Smooth muscle cell of the brain vasculature (primary cell): Measurements from ENCODE around the gene C1orf116.

ENCODE experiments used
- DNase-seq: peaks from one replicate; pipeline ENCODE4 v3.0.0-alpha.2; 2012; ENCODE audit warnings: low read depth, low spot score

Gene C1orf116

DNA sequence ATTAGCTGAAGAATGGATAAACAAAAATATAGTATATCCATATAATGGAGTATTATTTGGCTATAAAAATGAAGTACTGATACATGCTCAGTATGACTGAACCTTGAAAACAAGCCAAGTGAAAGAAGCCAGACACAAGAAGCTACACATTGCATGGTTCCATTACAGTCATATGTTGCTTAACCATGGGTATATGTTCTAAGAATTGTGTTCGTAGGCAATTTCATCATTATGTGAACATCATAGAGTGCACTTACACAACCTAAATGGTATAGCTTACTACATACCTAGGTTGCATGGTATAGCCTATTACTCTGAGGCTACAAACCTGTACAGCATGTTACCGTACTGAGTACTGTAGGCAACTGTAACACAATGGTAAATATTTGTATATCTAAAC lies 33.7 kb downstream of the C1orf116 start:
- no peak for DNase-seq

DNA sequence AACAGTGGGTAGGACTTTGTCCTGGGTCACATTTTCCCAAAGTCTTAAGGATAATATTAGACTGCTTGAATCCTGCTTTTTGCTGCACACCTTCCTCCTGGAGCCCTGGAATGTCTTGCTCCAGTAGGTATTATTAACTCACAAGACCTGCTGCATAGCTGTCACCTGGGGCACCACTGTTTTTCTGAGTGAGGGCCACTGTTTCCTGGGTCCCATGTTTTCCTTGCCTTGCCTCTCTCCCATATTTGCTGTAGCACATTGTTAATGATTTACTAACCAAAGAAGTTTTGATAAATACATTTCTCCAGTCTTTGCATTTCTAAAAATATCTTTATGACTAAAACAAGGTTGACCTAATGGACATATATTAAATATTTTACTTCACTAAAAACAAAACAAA lies 39.8 kb downstream of the C1orf116 start:
- DNase-seq = no peak

DNA sequence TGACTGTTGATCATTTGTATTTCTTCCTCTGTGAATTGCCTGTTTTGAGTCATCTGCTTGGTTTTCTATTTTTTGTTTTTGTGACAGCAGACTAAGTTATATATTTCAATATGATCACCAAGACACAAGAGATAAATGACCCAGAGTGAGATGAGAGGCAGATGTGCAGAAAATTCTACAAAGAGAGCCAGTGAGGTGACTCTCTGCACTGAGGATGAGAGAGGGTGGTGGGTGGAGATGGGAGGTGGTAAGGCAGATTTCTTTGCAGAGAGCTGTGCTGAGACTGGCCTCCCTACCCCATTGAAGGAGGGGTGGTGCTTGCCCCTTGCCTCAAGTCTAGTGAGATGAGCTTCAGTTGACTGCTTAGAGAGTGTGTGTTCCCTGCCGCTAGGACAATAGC lies 44.7 kb downstream of the C1orf116 start:
- DNase-seq = no peak

DNA sequence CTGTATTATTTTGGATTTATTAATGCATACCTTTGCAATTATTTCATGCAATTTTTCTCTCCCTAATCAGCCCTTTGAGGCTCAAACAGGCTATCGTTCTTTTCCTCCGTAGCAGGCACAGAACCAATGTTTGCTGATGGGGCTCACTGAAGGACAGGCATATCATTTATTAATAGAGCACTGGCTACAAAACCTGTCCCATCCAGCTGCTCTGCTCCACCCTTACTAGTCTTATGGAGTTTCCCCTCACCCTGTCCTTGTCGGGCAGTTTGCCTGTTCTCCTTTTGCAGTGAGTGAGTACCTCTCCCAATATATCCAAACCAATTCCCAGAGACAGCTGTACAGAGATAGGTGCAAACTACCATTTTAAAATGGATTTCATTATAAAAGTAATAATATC lies 45.7 kb downstream of the C1orf116 start:
- no peak for DNase-seq

DNA sequence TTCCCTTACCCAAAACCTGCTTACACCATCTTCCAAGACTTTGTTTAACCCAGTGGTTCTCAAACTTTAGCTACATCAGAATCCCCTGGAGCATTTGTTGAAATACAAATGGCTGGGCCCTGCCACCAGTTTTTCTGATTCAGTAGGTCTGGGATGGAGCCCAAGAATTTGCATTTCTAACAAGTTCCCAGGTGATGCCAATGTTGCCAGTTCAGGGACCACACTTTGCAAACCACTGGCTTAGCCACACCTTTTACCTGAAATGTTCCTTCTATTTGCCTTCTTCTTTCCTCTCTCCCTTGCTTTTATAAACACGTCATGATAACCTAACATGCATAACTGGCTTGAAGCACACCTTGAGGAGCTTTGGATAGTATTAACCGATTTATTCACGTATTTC lies 46.2 kb downstream of the C1orf116 start:
- DNase-seq = no peak

DNA sequence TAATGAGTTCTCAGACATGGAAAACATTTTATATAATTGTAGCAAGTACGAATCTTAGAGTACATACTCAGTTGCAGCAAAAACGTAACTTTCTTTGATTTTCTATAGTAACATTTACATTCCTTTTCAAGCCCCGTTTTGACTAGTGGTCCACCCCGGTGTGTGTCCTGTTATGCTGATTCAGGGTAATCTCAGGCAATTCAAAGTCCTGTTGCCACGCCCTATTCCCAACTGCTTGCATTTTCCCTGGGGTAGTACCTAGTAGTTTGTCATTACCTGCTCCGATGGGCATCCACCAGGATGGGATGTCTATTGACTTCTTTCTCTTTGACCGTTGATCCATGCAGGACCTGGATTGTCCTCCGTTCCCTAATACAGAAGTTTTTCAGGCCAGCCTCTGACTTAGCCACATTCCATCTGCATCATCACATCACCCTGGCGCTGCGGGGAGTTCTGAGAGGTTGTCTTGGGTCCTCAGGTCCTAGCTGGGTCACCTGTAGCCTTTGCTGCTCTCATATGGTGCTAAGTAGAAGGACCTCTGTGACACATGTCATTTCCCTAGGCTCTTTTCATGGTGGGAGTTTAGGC lies 47.3 kb downstream of the C1orf116 start:
- DNase-seq = no peak

DNA sequence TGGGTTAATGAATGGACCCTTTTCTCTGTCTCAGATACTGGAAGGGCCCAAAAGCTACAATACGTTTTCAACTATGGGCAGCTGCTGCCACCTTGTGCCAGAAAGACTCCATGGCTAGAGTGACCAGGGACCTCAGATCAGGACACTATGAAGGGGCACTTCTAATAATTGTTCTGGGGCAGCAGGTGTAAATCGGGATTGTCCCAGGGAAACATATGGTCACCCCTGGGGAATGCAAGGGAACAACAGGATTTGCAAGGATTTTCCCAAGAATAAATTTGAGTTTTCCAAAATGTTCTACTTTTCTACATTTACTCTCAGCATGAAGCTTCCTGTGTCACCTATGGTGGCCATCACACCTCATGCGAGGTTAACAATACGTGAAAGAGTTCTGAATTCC lies 50.3 kb downstream of the C1orf116 start:
- DNase-seq = no peak

DNA sequence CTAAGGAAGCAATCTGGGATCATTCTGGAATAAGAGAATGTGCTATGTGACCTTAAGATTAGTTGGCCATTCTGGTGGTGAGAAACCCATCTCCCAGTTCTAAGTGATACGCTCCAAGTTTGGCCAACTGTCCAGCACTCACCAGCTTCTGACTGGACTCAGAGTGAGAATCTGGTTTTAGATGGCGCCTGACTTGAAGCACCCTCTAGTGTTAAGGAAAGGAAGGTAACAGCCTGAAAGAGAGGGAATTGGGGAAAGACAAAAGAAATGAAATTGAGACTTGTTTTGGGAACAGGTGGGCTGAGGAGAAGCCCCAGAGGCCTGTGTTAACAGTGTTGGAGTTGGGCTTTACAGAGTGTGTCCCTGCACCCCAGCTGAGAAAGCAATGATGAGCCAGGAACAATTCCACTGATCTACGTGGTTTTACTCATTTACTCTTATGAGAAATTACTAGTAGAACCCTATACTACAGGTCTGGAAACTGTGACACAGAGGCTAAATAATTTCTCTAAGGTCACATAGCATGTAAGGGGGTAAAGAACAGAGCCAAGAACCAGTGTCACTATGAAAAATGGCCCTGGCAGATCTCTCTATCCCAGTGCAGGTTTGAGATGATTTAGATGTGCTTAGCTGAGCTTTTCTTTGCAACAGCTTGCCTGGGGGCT lies 53.0 kb downstream of the C1orf116 start:
- DNase-seq = no peak

DNA sequence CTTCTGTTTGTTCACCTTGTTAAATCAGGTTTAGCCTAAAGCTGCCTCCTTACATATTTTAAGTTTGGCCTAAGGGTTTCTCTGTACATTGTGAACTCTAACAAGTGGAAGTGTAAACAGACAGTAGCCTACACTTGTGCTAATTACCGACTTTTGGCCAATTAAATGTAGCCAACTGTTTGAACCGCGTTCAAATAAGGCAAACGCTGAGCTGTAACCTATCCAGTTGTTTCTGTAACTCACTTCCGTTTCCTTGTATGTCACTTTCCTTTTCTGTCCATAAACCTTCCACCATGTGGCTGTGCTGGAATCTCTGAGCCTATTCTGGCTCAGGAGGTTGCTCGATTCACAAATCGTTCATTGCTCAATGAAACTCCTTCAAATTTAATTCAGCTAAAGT lies 54.3 kb downstream of the C1orf116 start:
- DNase-seq = no peak

DNA sequence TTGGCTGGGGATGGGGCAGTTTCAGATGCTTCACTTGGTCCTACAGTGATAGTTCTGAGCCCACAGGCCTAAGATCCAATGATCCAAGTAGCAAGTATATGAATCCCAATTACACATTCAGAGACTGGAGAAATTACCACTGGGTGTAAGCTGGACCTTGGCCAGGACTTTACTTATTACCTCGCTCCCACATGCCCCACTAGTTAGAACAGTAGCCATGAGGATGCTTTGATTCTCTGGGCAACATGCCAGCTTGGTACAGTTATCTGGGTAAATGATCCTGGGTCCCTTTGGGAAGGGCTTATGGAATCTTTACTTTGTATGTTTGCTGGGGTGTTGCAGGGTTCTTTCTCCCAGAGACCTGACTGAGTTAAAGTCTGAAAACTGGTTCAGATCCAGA lies 57.2 kb downstream of the C1orf116 start:
- DNase-seq = no peak

DNA sequence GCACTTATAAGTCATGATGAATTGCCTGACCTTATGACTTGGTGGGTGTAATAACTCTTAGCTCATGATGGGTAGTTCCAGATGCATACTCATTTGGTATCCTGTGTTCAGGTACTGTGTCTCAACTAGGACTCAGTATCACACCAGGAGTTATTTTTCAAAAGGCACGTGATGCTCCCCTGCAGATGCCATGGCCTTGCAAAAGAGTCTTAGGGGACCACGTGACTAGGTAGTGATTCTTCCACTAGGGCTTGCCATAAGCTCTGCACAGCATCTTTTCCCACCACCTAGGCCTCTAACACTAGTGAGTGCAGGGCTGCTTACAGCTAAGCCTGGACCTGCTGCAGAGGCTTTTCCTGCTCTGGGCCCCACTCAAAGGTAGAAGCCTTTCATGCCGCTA lies 58.4 kb downstream of the C1orf116 start:
- no peak for DNase-seq

DNA sequence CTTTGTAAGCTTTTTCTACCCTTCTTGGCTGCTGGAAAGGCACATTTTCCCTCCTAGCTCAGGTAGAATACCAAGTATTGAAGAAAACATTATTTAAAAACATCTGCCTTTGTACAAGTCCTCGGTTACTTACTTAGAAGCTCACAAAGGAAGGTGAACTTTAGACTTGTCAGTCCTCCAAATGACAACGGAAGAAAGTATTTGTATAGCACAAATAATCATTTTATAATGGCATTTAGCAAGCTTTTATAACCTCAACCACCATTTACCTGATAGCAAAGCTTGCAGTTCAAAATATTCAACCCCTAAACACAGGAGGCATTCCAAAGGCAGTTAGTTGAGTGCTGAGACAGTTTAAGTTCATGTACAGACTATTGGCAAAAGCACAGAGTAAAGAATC lies 59.8 kb downstream of the C1orf116 start:
- no peak for DNase-seq

DNA sequence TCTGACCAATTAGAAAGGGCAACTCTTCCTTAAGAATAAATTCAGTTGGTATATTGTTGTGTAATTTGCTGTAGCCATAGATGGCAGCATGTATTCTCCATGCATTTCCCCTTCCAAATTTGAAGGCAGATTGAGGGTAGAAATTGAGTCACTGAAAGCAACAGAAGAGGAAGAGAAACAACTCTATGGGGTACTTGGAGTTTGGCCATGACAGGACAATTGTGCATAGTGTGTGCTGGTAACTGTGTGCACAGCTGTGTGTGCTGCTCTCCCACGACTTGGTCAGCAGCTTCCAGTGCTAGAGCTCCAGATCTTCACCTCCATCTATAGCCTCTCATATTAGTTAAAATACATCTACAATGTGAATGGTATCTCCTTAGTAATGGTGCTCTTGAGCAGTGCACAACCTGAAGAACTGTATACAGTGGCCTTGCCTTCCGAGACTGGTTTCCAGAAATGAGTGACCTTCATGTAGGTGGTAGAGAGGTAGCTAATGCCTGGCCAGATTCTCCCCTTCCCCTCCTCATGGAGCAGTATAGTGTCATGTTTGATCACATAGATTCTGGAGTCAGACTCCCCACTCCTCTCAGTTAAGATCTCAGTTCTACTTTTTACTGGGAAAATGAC lies 61.4 kb downstream of the C1orf116 start:
- DNase-seq = no peak

DNA sequence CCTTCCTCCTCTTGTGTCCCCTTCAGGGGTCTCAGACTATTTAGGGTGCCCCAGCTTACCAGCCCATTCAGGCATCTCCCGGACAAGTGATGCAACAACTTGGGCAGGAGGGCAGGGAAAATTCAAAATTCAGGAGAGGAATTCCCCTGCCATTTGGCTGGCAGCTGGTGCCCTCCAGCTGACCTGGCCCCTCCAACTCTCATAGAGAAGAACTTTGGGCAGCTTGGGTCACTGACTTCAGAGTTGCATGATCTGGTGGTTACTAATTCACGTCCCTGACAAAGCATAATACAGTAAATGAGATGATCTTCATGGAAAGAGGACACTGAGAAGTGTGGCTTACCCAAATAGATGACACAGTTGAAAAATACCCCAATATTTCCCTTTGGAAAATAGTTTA lies 62.1 kb downstream of the C1orf116 start, which contains the start of gene FCAMR:
TSS of gene FCAMR (minus strand) at position 15 of the 400 bp plus-strand sequence. CDS start 335 bp downstream, outside the sequence.
- no peak for DNase-seq

DNA sequence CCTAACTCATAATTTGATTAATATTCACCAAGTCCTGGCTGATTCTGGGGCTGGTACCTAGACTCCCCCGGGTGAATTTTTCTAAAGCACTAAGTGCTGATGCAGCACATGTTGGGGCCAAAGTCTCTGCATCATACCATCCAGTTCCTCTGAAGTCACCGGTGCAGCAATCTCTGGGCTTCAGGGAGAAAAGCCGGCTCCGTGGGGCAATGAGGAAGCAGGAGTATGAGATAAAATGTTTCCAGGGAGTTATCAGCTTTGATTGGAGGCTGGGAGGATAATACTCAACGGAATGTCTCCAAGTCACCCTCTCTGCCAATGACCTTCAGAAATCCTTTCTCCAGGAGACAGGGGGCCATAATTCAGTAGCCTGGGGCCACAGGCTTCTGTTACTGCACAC lies 63.5 kb downstream of the C1orf116 start:
- DNase-seq = no peak
